Amniotic epithelial cell (primary cell): ENCODE measurements around the gene ADGRB3.
A peak's percentile ranks its signal among the peaks of the same experiment; 100 is the strongest.

Source experiments
- DNase-seq: peaks from one replicate; pipeline ENCODE4 v3.0.0-alpha.2; 2010; ENCODE audit warnings: low read depth

The ADGRB3 gene

GRCh38 chr6:68634726-68635411 lies at the start of gene ADGRB3:
Gene ADGRB3, plus strand, starts transcription at chr6:68635282. Its CDS starts 3,394 bp downstream, at chr6:68638676.
- DNase-seq: peak; percentile 67

DNA sequence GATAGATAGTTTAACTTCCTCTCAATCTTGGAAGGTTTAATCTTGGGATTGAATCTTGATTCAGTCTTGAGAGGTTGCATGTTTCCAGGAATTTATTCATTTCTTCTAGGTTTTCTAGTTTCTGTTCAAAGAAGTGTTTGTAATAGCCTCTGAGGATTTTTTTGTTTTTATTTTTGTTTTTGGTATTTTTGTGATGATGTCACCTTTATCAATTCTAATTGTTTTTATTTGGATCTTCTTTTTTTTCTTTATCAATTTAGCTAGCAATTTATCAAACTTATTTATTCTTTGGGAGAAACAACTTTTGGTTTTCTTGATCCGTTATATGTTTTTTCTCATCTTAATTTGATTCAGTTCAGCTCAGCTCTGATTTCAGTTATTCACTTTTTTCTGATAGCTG lies 41.5 kb upstream of the ADGRB3 start:
- no peak for DNase-seq

GRCh38 chr6:68597642-68598041 lies 37.4 kb upstream of the ADGRB3 start:
- DNase-seq: no peak

- DNase-seq: no peak
Measured at GRCh38 chr6:68615938-68616337, 19.1 kb upstream of the ADGRB3 start.

GRCh38 chr6:68625998-68626397 lies 9.1 kb upstream of the ADGRB3 start:
- DNase-seq: no peak

DNA sequence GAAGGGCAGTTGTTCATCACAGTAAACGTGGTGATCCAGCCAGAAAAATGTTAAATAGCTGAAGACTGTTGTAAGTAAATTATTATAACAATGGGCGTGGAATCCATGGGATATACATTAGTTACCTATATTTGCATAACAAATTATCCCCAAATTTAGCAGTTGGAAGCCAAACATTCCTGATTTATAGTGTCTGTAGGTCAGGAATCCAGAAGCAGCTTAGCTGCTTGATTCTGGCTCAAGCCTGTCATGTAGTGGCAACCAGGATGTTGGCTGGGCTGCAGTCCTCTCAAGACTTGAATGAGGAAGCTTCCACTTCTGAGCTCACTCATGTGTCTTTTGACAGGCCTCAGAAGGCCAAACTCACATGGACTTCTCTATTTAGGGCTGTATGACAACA lies 6.9 kb upstream of the ADGRB3 start:
- no peak for DNase-seq

DNA sequence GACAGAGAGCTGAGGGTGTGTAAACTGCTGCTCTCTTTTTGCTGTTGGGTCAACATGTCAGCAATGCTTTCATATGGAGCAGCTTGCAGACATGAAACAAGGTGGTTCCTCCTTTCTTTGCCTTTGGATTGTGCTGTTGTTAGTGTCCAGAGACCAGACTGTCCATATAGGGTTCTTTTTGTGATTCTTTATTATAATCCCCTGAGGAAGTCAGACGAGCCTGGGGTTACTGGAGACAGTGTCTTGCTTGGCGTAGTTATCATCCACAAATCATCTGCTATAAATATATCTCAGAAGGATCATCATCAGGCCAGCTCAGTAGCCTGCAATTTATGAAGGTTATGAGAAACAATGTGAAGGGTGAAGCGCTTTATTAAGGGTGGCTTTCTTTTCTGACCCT lies 2.3 kb upstream of the ADGRB3 start:
- no peak for DNase-seq

- no peak for DNase-seq
Measured at GRCh38 chr6:68633281-68633971, 1.7 kb upstream of the ADGRB3 start.

- DNase-seq: peak; percentile 2
Measured at GRCh38 chr6:68633972-68634725, 933 bp upstream of the ADGRB3 start.

DNA sequence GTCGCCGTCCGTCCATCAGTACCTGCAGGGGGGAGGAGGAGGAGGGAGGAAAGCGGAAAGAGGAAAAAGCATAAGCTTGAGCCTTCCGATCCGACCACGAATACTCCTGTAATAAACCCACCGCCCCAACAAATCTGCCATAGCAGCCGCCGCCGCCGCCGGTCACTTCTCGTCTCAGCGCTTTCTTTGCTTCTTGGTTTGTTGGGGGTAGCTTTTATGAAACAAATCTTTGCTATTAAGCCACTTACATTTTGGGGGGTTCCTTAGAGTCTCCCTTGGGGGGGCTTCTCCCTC lies 277 bp downstream of the ADGRB3 start:
- DNase-seq: no peak

DNA sequence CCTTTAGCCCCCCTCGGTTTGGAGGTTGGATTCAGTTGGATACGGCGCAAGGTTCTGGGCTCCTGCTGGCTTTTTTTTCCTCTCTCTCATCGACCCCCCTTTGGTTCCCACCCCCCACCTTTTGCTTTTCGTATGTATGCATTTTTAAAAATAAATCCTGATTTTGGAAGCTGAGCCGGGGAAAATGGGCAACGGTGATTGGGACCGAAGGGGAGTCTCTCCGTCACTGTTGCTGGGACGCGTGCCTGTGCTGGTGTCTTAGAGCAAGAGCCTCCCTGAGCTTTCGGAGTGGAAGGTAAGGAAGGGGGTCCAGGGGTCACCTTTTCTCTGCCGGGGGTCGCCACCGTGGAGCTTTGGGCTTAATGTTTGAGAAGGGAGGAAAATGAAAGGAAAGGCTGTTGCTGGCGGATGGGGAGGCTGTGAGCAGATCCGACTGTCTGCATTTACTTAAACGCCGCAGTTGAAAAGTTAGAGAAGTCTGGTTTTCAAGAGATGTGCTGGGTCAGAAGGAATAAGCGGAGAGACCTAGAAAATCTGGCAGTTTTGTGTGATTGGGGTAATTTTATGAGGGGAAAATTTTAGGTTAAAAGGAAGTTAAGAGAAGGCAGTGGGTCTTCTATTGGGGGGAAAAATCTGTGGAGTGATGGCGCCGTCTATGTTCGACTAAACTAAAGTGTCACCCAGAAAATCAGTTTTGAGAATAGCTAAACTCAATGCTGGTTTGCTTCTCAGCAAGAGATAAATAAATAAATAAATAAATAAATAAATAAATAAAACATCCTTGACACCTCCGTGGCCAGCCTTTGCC lies 828 bp downstream of the ADGRB3 start:
- DNase-seq: peak; percentile 7

- no peak for DNase-seq
Measured at GRCh38 chr6:68636666-68637065, 1.6 kb downstream of the ADGRB3 start.

- no peak for DNase-seq
Measured at GRCh38 chr6:68637071-68637470, 2.0 kb downstream of the ADGRB3 start.

- DNase-seq: no peak
Measured at GRCh38 chr6:68637782-68638181, 2.7 kb downstream of the ADGRB3 start.

DNA sequence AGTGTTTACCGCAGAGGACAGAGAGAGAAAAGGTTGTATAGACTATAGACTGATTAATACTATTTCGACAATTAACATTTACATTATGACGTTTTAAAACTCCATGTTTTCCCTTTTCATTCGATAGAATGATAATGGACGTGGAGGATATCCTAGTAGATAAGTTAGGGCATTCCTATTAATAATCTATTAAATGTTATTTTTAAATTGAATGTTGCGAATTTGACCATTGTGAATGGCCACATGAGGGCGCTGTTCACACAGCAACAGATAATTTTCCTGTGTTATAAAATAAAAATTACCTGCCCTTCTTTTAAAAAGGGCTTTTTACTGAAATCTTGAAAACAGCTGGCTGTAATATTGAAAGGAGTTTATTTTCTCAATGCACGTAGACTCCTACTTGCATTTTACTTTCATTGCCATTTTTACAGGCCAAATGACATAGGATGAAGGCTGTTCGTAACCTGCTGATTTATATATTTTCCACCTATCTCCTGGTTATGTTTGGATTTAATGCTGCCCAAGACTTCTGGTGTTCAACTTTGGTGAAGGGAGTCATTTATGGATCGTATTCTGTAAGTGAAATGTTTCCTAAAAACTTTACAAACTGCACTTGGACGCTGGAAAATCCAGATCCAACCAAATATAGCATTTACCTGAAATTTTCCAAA lies 3.3 kb downstream of the ADGRB3 start:
- peak; percentile 33 for DNase-seq

DNA sequence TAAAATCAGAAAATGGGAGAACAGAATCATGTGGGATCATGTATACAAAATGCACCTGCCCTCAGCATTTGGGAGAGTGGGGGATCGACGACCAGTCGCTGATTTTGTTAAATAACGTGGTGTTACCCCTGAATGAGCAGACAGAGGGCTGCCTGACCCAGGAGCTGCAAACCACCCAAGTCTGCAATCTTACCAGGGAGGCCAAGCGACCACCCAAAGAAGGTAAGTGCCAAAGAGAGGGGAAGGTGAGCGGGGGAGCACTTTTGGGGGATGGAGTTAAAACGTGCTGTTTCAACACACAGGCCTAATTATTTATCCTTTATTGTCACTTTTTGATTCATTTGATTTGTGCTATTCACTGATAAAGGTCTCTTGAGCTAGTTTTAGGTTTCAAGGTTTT lies 4.1 kb downstream of the ADGRB3 start:
- no peak for DNase-seq

DNA sequence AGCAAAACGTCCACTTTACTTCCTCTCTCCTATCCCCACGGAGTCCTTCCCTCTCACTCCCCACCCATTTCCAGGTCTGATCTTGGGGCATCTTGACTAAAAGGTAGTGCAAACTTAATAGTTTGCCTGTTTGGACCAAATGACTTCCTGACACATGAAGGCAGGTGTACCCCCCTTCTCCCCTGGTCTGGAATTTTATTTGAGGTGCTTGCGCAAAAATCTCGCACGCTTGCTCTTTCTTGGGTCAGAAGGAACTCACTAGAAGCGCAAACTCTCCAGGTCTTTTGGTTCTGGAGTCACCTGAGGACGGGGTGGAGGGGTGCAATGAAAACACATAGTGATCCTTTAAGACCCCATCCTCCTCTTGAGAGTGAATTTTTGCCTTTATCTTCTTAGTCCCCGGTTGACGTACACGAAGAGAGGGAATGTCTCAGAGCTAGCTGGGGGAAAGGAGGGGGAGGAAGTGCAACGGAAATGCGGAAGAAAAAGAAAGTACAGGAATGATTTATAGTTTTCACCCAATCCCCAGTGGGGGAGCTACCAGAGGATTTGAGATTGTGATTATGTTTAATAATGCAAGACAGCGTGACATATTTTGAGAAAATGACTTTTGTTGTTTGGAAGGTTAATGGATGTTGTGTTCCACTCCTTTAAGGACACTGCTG lies 4.9 kb downstream of the ADGRB3 start:
- DNase-seq: peak; percentile 6

- no peak for DNase-seq
Measured at GRCh38 chr6:68640491-68640835, 5.4 kb downstream of the ADGRB3 start.

DNA sequence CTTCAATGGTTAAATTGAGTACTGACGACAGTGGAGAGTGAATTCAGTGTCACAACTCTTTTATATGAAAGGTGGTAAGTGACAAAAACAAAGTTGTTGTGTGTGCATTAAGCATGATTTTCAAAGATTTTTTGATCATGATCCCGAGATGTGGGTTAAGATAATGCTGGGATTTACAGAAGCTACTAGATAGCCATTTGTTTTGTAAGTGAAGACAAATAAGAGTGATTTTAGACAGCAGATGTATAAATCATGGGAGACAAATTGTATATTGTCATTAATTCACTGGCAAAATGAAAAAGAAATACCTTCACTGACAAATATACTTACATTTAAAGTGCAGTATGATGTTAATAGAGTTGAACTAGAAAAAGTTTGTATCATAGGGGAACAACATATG lies 6.1 kb downstream of the ADGRB3 start:
- DNase-seq: no peak

DNA sequence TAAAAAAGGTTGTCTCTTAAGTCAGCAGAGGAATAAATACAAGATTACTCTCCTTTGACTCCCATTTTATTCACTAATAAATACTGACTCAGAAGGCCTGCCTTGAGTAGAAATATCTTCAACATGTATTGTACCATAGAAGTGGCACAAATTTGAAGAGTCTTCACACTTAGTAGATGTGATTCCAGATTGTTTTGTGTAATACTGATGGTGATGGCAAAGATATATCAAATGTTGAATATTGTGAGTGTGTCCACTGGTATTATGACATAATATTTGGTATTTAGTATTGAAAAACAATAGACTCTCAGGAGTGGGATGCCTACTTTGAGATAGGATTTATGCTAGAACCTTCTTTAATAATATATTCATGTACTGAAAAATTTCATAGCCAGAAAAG lies 7.0 kb downstream of the ADGRB3 start:
- DNase-seq: no peak

GRCh38 chr6:68642977-68643376 lies 7.9 kb downstream of the ADGRB3 start:
- no peak for DNase-seq

- DNase-seq: no peak
Measured at GRCh38 chr6:68649669-68650068, 14.6 kb downstream of the ADGRB3 start.
